Measurements from ENCODE around the gene EFNA2. TPM values are rescaled to one million over a fixed set of nuclear protein-coding genes. Genes with fewer than 3 reads are reported as not detected.
"Not testable (repeated sequence)": the region's sequence is repeated elsewhere in the genome, so short reads cannot be mapped to it uniquely, and the experiment has no call there.

EFNA2 gene
- total RNA-seq, 4 donors from 2014 or later, result not detected

GRCh38 chr19:1300744-1301490 is 15.2 kb downstream of the EFNA2 start:
- intact Hi-C loops (cut with DNase I), result no loop called here
- Histone ChIP-seq H3K9me3 (no peaks in the 10 kb centered on the region), H3K27me3 (peaks cover 0 to 27% (median 0%) of the 10 kb centered on the region in 4 donors), H3K27ac (no peak overlapping the region), H3K4me3 (no peak overlapping the region), H3K36me3 (no peaks in the 10 kb centered on the region), H3K4me1 (peaks cover 0 to under 1% (median 0%) of the 10 kb centered on the region in 3 donors)
- DNase-seq, result no peak
- 80 to 83% methylated on average over 31 to 35 of the region's 35 CpGs for WGBS, 2 donors
- TF ChIP-seq POLR2A (IDR thresholded peaks at IDR 0.05), result no peak

DNA sequence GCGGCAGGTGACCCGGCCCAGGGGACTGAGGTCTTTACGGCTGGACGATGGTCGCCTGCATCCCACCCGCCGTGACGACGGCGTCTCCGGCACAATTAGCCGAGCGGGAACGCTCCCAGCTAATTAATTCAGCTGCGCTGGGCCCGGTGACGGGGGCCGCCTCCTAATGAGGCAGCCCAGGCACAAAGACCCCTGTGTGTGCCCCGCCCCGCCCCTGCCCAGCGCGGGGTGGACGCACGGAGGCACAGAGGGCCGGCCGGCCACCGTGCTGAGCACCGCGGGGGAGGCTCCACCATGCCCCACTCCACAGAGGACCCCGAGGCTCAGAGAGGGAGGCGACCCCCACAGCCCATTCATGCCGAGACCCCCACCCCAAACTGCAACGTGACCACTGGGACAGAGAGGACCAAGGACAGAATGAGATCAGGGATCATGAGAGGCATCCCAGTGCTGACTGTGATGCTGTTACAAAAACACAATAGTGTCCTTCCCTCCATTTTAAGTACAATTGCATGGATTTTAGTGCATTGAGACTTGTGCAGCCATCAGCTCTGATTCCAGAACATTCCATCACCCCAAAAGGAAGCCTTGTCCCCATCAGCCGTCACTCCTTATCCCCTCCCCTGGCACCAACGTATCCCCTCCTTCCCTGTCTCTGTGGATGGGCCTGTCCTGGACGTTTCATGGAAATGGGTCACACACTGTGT is 17.0 kb downstream of the EFNA2 start:
- H3K4me3 ChIP-seq, result no peak overlapping the region
- no peaks in the 10 kb centered on the region for H3K4me1 ChIP-seq
- no peak for TF ChIP-seq CTCF (IDR thresholded peaks at IDR 0.05)
- TF ChIP-seq POLR2A (IDR thresholded peaks at IDR 0.05), result no peak
- H3K9me3 ChIP-seq, result no peaks in the 10 kb centered on the region
- intact Hi-C loops (cut with DNase I), result no loop called here
- no peak for DNase-seq
- no peak overlapping the region for H3K27ac ChIP-seq
- H3K27me3 ChIP-seq, result peaks cover 0 to 11% (median 0%) of the 10 kb centered on the region in 4 donors
- no peaks in the 10 kb centered on the region for H3K36me3 ChIP-seq
- WGBS, 2 donors, result 57 to 78% methylated on average over 7 to 11 of the region's 36 CpGs

- no peak for DNase-seq
- H3K27ac ChIP-seq, result no peak overlapping the region
- H3K27me3 ChIP-seq, result peaks cover 0 to 13% (median 0%) of the 10 kb centered on the region in 4 donors
- 76 to 88% methylated on average over 12 of the region's 28 CpGs for WGBS, 2 donors
- H3K36me3 ChIP-seq, result no peaks in the 10 kb centered on the region
- TF ChIP-seq POLR2A (IDR thresholded peaks at IDR 0.05) (no peak), CTCF (IDR thresholded peaks at IDR 0.05) (no peak)
- no peak overlapping the region for H3K4me3 ChIP-seq
- H3K4me1 ChIP-seq, result no peaks in the 10 kb centered on the region
- intact Hi-C loops (cut with DNase I), result no loop called here
- H3K9me3 ChIP-seq, result no peaks in the 10 kb centered on the region
Observed at GRCh38 chr19:1304197-1304924, 18.7 kb downstream of the EFNA2 start.

DNA sequence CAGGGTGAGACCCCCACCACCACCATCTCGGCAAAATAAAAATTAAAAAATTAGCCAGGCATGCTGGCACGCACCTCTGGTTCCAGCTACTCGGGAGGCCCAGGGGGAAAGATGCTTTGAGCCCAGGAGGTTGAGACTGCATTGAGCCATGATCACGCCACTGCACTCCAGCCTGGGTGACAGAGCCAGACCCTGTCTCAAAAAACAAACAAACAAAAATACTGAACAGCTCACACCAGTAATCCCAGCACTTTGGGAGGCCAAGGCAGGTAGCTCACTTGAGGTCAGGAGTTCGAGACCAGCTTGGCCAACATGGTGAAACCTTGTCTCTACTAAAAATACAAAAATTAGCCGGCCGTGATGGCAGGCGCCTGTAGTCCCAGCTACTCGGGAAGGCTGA is 19.7 kb downstream of the EFNA2 start:
- H3K9me3 ChIP-seq; H3K4me1 ChIP-seq; H3K4me3 ChIP-seq; H3K36me3 ChIP-seq; intact Hi-C loops (cut with DNase I); DNase-seq; H3K27ac ChIP-seq: not testable (repeated sequence)
- peaks cover 0 to 15% (median 0%) of the 10 kb centered on the region in 4 donors for H3K27me3 ChIP-seq
- 73 to 82% methylated on average over 8 to 9 of the region's 9 CpGs for WGBS, 2 donors

DNA sequence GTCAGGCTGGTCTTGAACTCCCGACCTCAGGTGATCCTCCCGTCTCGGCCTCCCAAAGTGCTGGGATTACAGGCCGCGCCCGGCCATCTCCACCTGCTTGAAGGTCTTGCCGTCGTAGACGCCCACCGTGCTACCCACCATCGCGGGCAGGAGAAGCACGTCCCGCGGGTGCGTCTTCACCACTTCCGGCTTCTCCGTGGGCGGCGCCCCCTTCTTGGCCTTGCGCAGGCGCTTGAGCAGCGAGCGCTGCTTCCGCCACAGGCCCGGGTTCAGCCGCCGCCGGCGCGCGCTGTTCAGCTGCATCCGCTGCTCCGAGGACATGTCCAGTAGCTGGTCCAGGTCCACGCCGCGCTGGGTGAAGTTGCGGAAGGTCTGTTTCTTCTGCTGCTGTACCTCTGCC is 21.6 kb downstream of the EFNA2 start:
- no peak overlapping the region for H3K4me3 ChIP-seq
- WGBS, 2 donors, result 96 to 97% methylated on average over 6 to 12 of the region's 38 CpGs
- H3K4me1 ChIP-seq, result no peaks in the 10 kb centered on the region
- no peaks in the 10 kb centered on the region for H3K9me3 ChIP-seq
- intact Hi-C loops (cut with DNase I), result no loop called here
- peaks cover 0 to 35% (median 0%) of the 10 kb centered on the region in 4 donors for H3K27me3 ChIP-seq
- no peak overlapping the region for H3K27ac ChIP-seq
- no peak for DNase-seq
- TF ChIP-seq POLR2A (IDR thresholded peaks at IDR 0.05) (no peak), CTCF (IDR thresholded peaks at IDR 0.05) (no peak)
- no peaks in the 10 kb centered on the region for H3K36me3 ChIP-seq

Measured in esophagus squamous epithelium (tissue), 5 donors.